Tibial nerve (tissue), 4 donors: ENCODE data around the gene NAIF1. TPM values are rescaled to one million over a fixed set of nuclear protein-coding genes. Genes with fewer than 3 reads are reported as not detected.

Source experiments
- DNase-seq, 2 donors: peaks; one replicate each; pipeline ENCODE4 v3.0.0-alpha.2; 2019; ENCODE audit warnings: low spot score in 2 of 2
- H3K27ac ChIP-seq, 4 donors: fragments of 200-600 bp; sonication (generic) in 3 of 4; one replicate each; pipeline ENCODE4 v1.5.1; 2017 to 2019; ENCODE audit warnings: mild to moderate bottlenecking in 1 of 4
- H3K27me3 ChIP-seq, 2 donors: fragments of 200-600 bp; sonication (generic) in 1 of 2; one replicate each; pipeline versions ENCODE4 v1.5.1 to v1.6.0; 2017 to 2019
- H3K36me3 ChIP-seq, 3 donors: fragments of 200-600 bp; sonication (generic); one replicate each; pipeline ENCODE4 v1.5.1; 2018 to 2019
- H3K4me1 ChIP-seq, 4 donors: fragments of 200-600 bp; sonication (generic) in 3 of 4; one replicate each; pipeline ENCODE4 v1.5.1; 2017 to 2019
- H3K4me3 ChIP-seq, 4 donors: fragments of 200-600 bp; sonication (generic) in 3 of 4; one replicate each; pipeline ENCODE4 v1.5.1; 2017 to 2019; ENCODE audit warnings: mild to moderate bottlenecking in 1 of 4, moderate library complexity in 1 of 4
- H3K9me3 ChIP-seq, 4 donors: fragments of 200-600 bp; sonication (generic) in 3 of 4; one replicate each; pipeline ENCODE4 v1.5.1; 2017 to 2019
- CTCF ChIP-seq, 5 experiments: fragments of 200-600 bp in 3 of 5; fragments of 450-650 bp in 2 of 5; sonication (generic) in 3 of 5; IDR thresholded peaks; one replicate each; pipeline ENCODE4 v1.5.1; 2016 to 2019; ENCODE audit warnings: antibody characterized with exemption in 5 of 5, mild to moderate bottlenecking in 3 of 5, moderate library complexity in 2 of 5
- EP300 ChIP-seq, 2 donors: sonication (generic); formaldehyde crosslinking; IDR thresholded peaks; one replicate each; pipeline ENCODE4 v1.6.1; 2017; ENCODE audit warnings: antibody characterized with exemption in 2 of 2, mild to moderate bottlenecking in 1 of 2
- POLR2A ChIP-seq, 2 donors: fragments of 450-650 bp; IDR thresholded peaks; one replicate each; pipeline ENCODE4 v1.6.1; 2017; ENCODE audit warnings: antibody characterized with exemption in 2 of 2, mild to moderate bottlenecking in 2 of 2, moderate library complexity in 2 of 2
- WGBS, 2 donors: methylation state at CpG; one replicate each; pipeline ENCODE4 v1.1.5; 2018; 5-methylcytosine and 5-hydroxymethylcytosine counted together
- total RNA-seq, 4 donors: library from RNA; depleted of rRNA; stranded (reverse); fragments of >200 nt; gene quantifications; one replicate each; pipeline ENCODE4 v1.1.0, GENCODE V29; 2016

NAIF1 gene
- total RNA-seq, 4 donors from 2014 or later, result 5.4 to 11.2 (median 8.1) TPM

GRCh38 chr9:128088253-128088945 lies 21.3 kb upstream of the NAIF1 start:
- TF ChIP-seq EP300 (IDR thresholded peaks at IDR 0.05) (no peak), CTCF (IDR thresholded peaks at IDR 0.05) (no peak), POLR2A (IDR thresholded peaks at IDR 0.05) (no peak)
- H3K4me1 ChIP-seq, result peaks cover 0 to 56% (median 33%) of the 10 kb centered on the region in 4 donors
- H3K9me3 ChIP-seq, result no peaks in the 10 kb centered on the region
- no peak overlapping the region for H3K4me3 ChIP-seq
- DNase-seq, result no peak
- H3K36me3 ChIP-seq, result no peaks in the 10 kb centered on the region
- peak overlapping the region in 2 of 4 donors; percentile 39 to 50 for H3K27ac ChIP-seq
- WGBS, 2 donors, result 67% methylated on average over 9 of the region's 9 CpGs
- no peaks in the 10 kb centered on the region for H3K27me3 ChIP-seq

- H3K4me1 ChIP-seq, result peaks cover 0 to 51% (median 26%) of the 10 kb centered on the region in 4 donors
- TF ChIP-seq CTCF (IDR thresholded peaks at IDR 0.05), result no peak
- TF ChIP-seq POLR2A (IDR thresholded peaks at IDR 0.05), result no peak
- TF ChIP-seq EP300 (IDR thresholded peaks at IDR 0.05), result no peak
- H3K36me3 ChIP-seq, result no peaks in the 10 kb centered on the region
- no peak overlapping the region for H3K4me3 ChIP-seq
- DNase-seq, result no peak
- 75 to 84% methylated on average over 10 of the region's 10 CpGs for WGBS, 2 donors
- H3K27me3 ChIP-seq, result no peaks in the 10 kb centered on the region
- H3K27ac ChIP-seq, result no peak overlapping the region
- no peaks in the 10 kb centered on the region for H3K9me3 ChIP-seq
Measured at GRCh38 chr9:128087262-128087661, 20.1 kb upstream of the NAIF1 start.

GRCh38 chr9:128085943-128086342 lies 18.8 kb upstream of the NAIF1 start:
- Histone ChIP-seq H3K36me3 (no peaks in the 10 kb centered on the region), H3K4me3 (no peak overlapping the region), H3K27ac (no peak overlapping the region), H3K4me1 (peaks cover 0 to 51% (median 27%) of the 10 kb centered on the region in 4 donors), H3K9me3 (no peaks in the 10 kb centered on the region), H3K27me3 (no peaks in the 10 kb centered on the region)
- no peak for DNase-seq
- TF ChIP-seq POLR2A (IDR thresholded peaks at IDR 0.05) (no peak), CTCF (IDR thresholded peaks at IDR 0.05) (no peak), EP300 (IDR thresholded peaks at IDR 0.05) (no peak)
- 89 to 93% methylated on average over 4 of the region's 4 CpGs for WGBS, 2 donors

- peaks cover 0 to 55% (median 30%) of the 10 kb centered on the region in 4 donors for H3K4me1 ChIP-seq
- no peak overlapping the region for H3K4me3 ChIP-seq
- no peak for DNase-seq
- H3K36me3 ChIP-seq, result no peaks in the 10 kb centered on the region
- H3K27me3 ChIP-seq, result no peaks in the 10 kb centered on the region
- H3K9me3 ChIP-seq, result no peaks in the 10 kb centered on the region
- H3K27ac ChIP-seq, result peak overlapping the region in 2 of 4 donors; percentile 60 to 89
- WGBS, 2 donors, result 89 to 95% methylated on average over 4 of the region's 4 CpGs
- TF ChIP-seq POLR2A (IDR thresholded peaks at IDR 0.05) (no peak), CTCF (IDR thresholded peaks at IDR 0.05) (no peak), EP300 (IDR thresholded peaks at IDR 0.05) (no peak)
Measured at GRCh38 chr9:128084746-128085145, 17.6 kb upstream of the NAIF1 start.

GRCh38 chr9:128082151-128082550 lies 15.0 kb upstream of the NAIF1 start:
- H3K4me1 ChIP-seq, result peaks cover 0 to 60% (median 41%) of the 10 kb centered on the region in 4 donors
- no peaks in the 10 kb centered on the region for H3K27me3 ChIP-seq
- no peaks in the 10 kb centered on the region for H3K36me3 ChIP-seq
- DNase-seq, result no peak
- H3K27ac ChIP-seq, result peak overlapping the region; percentile 4 to 89 (median 65)
- 47 to 58% methylated on average over 7 of the region's 7 CpGs for WGBS, 2 donors
- no peaks in the 10 kb centered on the region for H3K9me3 ChIP-seq
- H3K4me3 ChIP-seq, result no peak overlapping the region
- TF ChIP-seq CTCF (IDR thresholded peaks at IDR 0.05) (no peak), EP300 (IDR thresholded peaks at IDR 0.05) (peak in 1 of 2 donors; percentile 25), POLR2A (IDR thresholded peaks at IDR 0.05) (no peak)
